22Rv1 (cell line): Measurements from ENCODE around the gene ANAPC10.
A peak's percentile ranks its signal among the peaks of the same experiment; 100 is the strongest.

ENCODE experiments used
- H3K27ac ChIP-seq: fragments of 450-650 bp; 2 replicates; pipeline ENCODE4 v1.5.1; 2017
- ZFX ChIP-seq: fragments of 450-650 bp; IDR thresholded peaks from 2 replicates; pipeline ENCODE4 v1.6.1; 2017; ENCODE audit warnings: antibody characterized with exemption, borderline replicate concordance
- TF ChIP-seq, protein P1 (sequence below): fragments of 450-650 bp; IDR thresholded peaks from 2 replicates; pipeline ENCODE4 v1.5.1; 2017; ENCODE audit warnings: mild to moderate bottlenecking

Gene ANAPC10

DNA sequence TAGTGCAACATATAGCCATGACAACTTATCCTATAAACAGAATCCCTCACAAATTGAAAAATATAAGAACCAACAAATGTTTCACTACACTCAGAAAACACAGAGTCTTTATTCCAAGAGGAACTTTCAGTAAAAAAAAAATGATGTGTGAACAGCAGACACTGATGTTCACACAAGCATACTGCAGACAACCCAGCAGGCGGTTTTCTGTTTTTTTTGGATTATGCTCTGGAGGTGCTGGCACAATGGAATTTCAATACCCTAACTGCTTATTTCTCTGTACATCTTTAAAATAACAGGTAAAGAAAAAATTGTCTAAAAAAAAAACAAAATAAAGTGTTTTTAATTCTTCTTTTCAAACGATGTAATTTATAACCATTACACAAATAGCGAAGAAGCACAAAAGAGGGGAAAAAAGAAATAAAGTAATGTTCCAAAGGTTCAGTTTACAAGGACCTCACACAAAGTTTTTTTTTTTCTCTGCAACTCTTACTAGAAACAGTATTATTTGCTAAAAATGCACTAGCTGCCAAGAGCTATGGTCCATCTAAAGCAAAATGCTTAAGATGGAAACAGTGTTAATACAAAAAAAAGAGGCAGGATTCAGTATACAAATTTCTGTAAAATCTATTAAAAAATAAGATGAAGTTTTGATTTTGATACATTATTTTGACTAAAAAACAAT, 55.3 kb downstream of the ANAPC10 start:
- H3K27ac ChIP-seq: no peak overlapping the region
- TF ChIP-seq, protein P1, sequence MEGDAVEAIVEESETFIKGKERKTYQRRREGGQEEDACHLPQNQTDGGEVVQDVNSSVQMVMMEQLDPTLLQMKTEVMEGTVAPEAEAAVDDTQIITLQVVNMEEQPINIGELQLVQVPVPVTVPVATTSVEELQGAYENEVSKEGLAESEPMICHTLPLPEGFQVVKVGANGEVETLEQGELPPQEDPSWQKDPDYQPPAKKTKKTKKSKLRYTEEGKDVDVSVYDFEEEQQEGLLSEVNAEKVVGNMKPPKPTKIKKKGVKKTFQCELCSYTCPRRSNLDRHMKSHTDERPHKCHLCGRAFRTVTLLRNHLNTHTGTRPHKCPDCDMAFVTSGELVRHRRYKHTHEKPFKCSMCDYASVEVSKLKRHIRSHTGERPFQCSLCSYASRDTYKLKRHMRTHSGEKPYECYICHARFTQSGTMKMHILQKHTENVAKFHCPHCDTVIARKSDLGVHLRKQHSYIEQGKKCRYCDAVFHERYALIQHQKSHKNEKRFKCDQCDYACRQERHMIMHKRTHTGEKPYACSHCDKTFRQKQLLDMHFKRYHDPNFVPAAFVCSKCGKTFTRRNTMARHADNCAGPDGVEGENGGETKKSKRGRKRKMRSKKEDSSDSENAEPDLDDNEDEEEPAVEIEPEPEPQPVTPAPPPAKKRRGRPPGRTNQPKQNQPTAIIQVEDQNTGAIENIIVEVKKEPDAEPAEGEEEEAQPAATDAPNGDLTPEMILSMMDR: no peak
- TF ChIP-seq ZFX: no peak

DNA sequence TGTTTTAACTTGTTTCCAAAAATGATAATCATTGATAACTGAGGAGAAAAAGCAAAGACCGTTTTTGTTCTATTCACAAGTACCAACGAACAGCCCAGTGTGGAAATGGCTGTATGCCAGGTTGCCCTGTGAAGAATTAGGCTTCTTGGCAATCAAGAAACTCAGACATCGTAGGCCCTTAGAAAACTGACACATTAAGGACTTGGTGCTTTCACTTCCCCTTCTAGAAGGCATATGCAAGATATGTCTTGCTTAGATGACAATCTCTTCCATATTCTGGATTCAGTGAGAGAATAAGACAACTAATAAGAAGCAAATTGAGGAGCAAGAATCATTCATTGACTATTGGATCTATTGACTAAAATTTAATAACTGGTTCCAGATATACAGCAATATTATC, 56.6 kb downstream of the ANAPC10 start:
- H3K27ac ChIP-seq: no peak overlapping the region
- no peak for TF ChIP-seq ZFX
- TF ChIP-seq, protein P1: no peak

DNA sequence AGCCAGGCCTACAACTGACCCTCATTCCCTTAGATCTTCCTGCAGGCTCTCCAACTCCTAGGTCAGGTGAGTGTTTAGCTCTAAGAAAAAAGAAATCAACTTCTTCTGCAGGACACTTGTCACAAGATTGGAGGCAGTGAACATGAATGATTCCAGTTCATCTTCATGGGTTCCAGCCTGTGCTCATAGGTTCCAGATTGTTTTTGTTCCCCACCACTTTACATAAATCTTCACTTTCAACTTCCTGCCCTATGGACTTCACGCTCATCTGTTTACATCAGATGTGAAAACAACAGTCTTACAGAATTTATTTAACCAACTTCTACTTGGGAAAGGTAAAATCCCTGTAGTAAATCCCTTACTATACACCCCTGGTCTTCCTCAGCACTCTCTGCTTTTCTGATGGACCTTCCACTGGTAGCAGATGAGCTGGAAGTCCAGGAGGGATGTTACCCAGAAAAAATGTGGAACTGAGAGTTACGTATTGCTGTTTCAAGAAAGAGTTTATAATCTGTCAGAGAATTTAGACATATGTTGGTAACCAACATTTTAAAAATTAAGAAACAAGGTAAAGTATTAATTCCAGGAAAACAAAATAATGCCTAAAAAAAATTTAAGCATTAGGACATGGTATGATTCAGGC, 62.4 kb downstream of the ANAPC10 start:
- TF ChIP-seq, protein P1: no peak
- no peak for TF ChIP-seq ZFX
- no peak overlapping the region for H3K27ac ChIP-seq

DNA sequence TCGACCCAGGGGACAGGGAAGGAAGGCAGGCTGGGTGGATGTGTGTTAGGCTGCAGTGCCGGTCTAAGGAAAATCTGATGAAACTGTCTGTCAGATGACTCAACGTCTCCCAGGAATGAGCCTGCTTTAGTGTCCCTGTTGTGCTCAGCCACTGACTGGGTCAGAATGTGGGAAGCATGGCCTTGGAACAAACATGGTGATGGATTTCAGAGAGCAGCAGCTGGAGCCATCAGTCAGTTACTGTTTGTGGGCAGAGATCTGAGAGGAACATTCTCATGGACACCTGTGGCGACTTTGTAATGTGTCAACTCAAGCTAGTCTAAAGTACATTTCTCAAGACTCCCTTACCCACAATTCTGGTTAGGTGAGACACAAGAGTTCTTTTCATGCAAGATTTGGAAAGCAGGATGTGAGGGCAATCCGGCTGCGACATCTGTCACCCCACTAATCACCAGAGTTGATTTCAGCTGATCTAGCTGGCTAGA, 63.2 kb downstream of the ANAPC10 start:
- TF ChIP-seq, protein P1: no peak
- TF ChIP-seq ZFX: no peak
- no peak overlapping the region for H3K27ac ChIP-seq

DNA sequence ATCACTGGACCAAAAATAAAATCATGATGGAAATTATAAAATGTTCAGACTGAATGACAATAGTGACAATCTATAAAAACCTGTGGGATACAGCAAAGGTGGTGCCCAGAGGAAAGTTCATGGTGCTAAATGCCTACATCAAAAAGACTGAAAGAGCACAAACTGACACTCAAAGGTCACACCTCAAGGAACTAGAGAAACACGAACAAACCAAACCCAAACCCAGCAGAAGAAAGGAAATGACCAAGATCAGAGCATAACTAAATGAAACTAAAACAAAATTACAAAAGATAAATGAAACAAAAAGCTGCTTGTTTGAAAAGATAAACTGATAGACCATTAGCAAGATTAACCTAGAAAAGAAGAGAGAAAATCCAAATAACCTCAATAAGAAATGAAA, 78.7 kb downstream of the ANAPC10 start:
- H3K27ac ChIP-seq: no peak overlapping the region
- no peak for TF ChIP-seq ZFX
- TF ChIP-seq, protein P1: no peak

DNA sequence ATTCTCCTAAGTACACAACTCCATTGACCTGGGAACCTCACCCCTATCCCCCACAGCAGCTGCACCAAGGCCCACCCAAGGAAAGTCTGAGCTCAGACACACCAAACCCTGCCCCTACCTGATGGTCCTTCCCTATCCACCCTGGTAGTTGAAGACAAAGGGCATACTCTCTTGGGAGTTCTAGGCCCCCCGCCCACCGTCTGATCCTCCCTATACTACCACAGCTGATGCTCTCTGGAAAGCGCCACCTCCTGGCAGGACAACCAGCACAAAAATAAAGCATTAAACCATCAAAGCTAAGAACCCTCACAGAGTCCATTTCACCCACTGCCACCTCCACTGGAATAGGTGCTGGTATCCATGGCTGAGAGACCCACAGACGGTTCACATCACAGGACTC, 83.6 kb downstream of the ANAPC10 start:
- H3K27ac ChIP-seq: no peak overlapping the region

More for the DNA sequence above, 83.6 kb downstream of the ANAPC10 start:
- TF ChIP-seq ZFX: no peak
- TF ChIP-seq, protein P1: peak; percentile 33
